HL-60 (cell line): ENCODE data around the gene ABI3BP.

ENCODE experiments used
- GABPA ChIP-seq: IDR thresholded peaks from 2 replicates; pipeline ENCODE4 v1.6.1; 2012; ENCODE audit warnings: low read depth
- POLR2AphosphoS5 ChIP-seq: IDR thresholded peaks from 2 replicates; pipeline ENCODE4 v1.6.1; 2012; ENCODE audit warnings: low read depth
- TF ChIP-seq, protein P1 (sequence below): IDR thresholded peaks from one replicate; pipeline ENCODE4 v1.5.1; 2011; ENCODE audit warnings: low read length, control low read depth, inconsistent platforms; ENCODE audit not compliant: insufficient read depth
- TF ChIP-seq, protein P2 (sequence below): IDR thresholded peaks from 2 replicates; pipeline ENCODE4 v1.6.1; 2012; ENCODE audit warnings: low read depth; ENCODE audit not compliant: insufficient replicate concordance

GRCh38 chr3:100941041-100941440 lies 52.2 kb downstream of the ABI3BP start:
- TF ChIP-seq POLR2AphosphoS5 (no peak), GABPA (no peak)
- TF ChIP-seq, protein P1, sequence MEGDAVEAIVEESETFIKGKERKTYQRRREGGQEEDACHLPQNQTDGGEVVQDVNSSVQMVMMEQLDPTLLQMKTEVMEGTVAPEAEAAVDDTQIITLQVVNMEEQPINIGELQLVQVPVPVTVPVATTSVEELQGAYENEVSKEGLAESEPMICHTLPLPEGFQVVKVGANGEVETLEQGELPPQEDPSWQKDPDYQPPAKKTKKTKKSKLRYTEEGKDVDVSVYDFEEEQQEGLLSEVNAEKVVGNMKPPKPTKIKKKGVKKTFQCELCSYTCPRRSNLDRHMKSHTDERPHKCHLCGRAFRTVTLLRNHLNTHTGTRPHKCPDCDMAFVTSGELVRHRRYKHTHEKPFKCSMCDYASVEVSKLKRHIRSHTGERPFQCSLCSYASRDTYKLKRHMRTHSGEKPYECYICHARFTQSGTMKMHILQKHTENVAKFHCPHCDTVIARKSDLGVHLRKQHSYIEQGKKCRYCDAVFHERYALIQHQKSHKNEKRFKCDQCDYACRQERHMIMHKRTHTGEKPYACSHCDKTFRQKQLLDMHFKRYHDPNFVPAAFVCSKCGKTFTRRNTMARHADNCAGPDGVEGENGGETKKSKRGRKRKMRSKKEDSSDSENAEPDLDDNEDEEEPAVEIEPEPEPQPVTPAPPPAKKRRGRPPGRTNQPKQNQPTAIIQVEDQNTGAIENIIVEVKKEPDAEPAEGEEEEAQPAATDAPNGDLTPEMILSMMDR: no peak
- TF ChIP-seq, protein P2, sequence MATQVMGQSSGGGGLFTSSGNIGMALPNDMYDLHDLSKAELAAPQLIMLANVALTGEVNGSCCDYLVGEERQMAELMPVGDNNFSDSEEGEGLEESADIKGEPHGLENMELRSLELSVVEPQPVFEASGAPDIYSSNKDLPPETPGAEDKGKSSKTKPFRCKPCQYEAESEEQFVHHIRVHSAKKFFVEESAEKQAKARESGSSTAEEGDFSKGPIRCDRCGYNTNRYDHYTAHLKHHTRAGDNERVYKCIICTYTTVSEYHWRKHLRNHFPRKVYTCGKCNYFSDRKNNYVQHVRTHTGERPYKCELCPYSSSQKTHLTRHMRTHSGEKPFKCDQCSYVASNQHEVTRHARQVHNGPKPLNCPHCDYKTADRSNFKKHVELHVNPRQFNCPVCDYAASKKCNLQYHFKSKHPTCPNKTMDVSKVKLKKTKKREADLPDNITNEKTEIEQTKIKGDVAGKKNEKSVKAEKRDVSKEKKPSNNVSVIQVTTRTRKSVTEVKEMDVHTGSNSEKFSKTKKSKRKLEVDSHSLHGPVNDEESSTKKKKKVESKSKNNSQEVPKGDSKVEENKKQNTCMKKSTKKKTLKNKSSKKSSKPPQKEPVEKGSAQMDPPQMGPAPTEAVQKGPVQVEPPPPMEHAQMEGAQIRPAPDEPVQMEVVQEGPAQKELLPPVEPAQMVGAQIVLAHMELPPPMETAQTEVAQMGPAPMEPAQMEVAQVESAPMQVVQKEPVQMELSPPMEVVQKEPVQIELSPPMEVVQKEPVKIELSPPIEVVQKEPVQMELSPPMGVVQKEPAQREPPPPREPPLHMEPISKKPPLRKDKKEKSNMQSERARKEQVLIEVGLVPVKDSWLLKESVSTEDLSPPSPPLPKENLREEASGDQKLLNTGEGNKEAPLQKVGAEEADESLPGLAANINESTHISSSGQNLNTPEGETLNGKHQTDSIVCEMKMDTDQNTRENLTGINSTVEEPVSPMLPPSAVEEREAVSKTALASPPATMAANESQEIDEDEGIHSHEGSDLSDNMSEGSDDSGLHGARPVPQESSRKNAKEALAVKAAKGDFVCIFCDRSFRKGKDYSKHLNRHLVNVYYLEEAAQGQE: no peak
